SK-N-SH treated with all-trans-retinoic acid at 6 μM for 48 hours (cell line): ENCODE measurements around the gene TSC1.

Experiments
- ATAC-seq: fragments of 200-7000 bp; cut with Tn5 transposase; 3 replicates; pipeline ENCODE4 v1.9.1; 2020; ENCODE audit warnings: mild to moderate bottlenecking, moderate library complexity
- ARNTL ChIP-seq: fragments of 450-650 bp; formaldehyde crosslinking; IDR thresholded peaks from 2 replicates; pipeline ENCODE4 v1.5.0; 2020; ENCODE audit warnings: low read depth, mild to moderate bottlenecking, moderate library complexity, borderline replicate concordance
- BACH2 ChIP-seq: fragments of 250-450 bp; sonication (Bioruptor Pico); IDR thresholded peaks from 2 replicates; pipeline ENCODE4 v1.9.0; 2021; ENCODE audit warnings: mild to moderate bottlenecking, borderline replicate concordance
- CSDC2 ChIP-seq: fragments of 250-450 bp; sonication (Bioruptor Pico); IDR thresholded peaks from 2 replicates; pipeline ENCODE4 v1.5.0; 2020; ENCODE audit warnings: mild to moderate bottlenecking, moderate library complexity
- ESRRG ChIP-seq: fragments of 250-450 bp; sonication (Bioruptor Pico); IDR thresholded peaks from 2 replicates; pipeline ENCODE4 v1.6.1; 2021; ENCODE audit warnings: mild to moderate bottlenecking
- GLIS3 ChIP-seq: fragments of 250-450 bp; sonication (Bioruptor Pico); IDR thresholded peaks from 2 replicates; pipeline ENCODE4 v1.5.0; 2020; ENCODE audit warnings: mild to moderate bottlenecking, moderate library complexity
- ISL1 ChIP-seq: fragments of 250-450 bp; sonication (Bioruptor Pico); IDR thresholded peaks from 2 replicates; pipeline ENCODE4 v2.1.2; 2022; ENCODE audit warnings: mild to moderate bottlenecking, moderate library complexity
- PATZ1 ChIP-seq: fragments of 250-450 bp; sonication (Bioruptor Pico); IDR thresholded peaks from 2 replicates; pipeline ENCODE4 v1.8.0; 2020; ENCODE audit warnings: mild to moderate bottlenecking, moderate library complexity, borderline replicate concordance
- PPARA ChIP-seq: fragments of 250-450 bp; sonication (Bioruptor Pico); IDR thresholded peaks from 2 replicates; pipeline ENCODE4 v1.5.0; 2020; ENCODE audit warnings: mild to moderate bottlenecking, borderline replicate concordance
- RARB ChIP-seq: fragments of 250-450 bp; sonication (Bioruptor Pico); IDR thresholded peaks from 2 replicates; pipeline ENCODE4 v1.8.0; 2021; ENCODE audit warnings: mild to moderate bottlenecking, moderate library complexity
- SNAI2 ChIP-seq: fragments of 250-450 bp; sonication (Bioruptor Pico); IDR thresholded peaks from 2 replicates; pipeline ENCODE4 v1.5.0; 2020; ENCODE audit warnings: mild to moderate bottlenecking, moderate library complexity
- TCF4 ChIP-seq: fragments of 250-450 bp; sonication (Bioruptor Pico); IDR thresholded peaks from 2 replicates; pipeline ENCODE4 v1.8.0; 2021; ENCODE audit warnings: mild to moderate bottlenecking, moderate library complexity, borderline replicate concordance
- TOX ChIP-seq: fragments of 250-450 bp; sonication (Bioruptor Pico); IDR thresholded peaks from 2 replicates; pipeline ENCODE4 v1.8.0; 2021; ENCODE audit warnings: mild to moderate bottlenecking, moderate library complexity, borderline replicate concordance
- TSHZ2 ChIP-seq: fragments of 250-450 bp; sonication (Bioruptor Pico); IDR thresholded peaks from 2 replicates; pipeline ENCODE4 v1.5.0; 2020; ENCODE audit warnings: mild to moderate bottlenecking, moderate library complexity
- ZC3H10 ChIP-seq: fragments of 250-450 bp; sonication (Bioruptor Pico); IDR thresholded peaks from 2 replicates; pipeline ENCODE4 v1.5.1; 2021; ENCODE audit warnings: mild to moderate bottlenecking, moderate library complexity
- ZFP3 ChIP-seq: fragments of 250-450 bp; sonication (Bioruptor Pico); IDR thresholded peaks from 2 replicates; pipeline ENCODE4 v1.5.0; 2020; ENCODE audit warnings: mild to moderate bottlenecking, moderate library complexity
- ZFP30 ChIP-seq: fragments of 450-650 bp; formaldehyde crosslinking; IDR thresholded peaks from 2 replicates; pipeline ENCODE4 v1.5.0; 2022; ENCODE audit warnings: mild to moderate bottlenecking, moderate library complexity
- ZNF565 ChIP-seq: fragments of 450-650 bp; formaldehyde crosslinking; conservative IDR thresholded peaks from 2 replicates; pipeline ENCODE4 v1.5.0; 2020; ENCODE audit warnings: low read depth, mild to moderate bottlenecking, moderate library complexity
- ZNF70 ChIP-seq: fragments of 450-650 bp; formaldehyde crosslinking; IDR thresholded peaks from 2 replicates; pipeline ENCODE4 v1.5.0; 2020; ENCODE audit warnings: mild to moderate bottlenecking, moderate library complexity
- ZNF8 ChIP-seq: fragments of 450-650 bp; formaldehyde crosslinking; IDR thresholded peaks from 2 replicates; pipeline ENCODE4 v1.5.0; 2020; ENCODE audit warnings: mild to moderate bottlenecking, moderate library complexity
- TF ChIP-seq, protein P1 (sequence below): fragments of 250-450 bp; sonication (Bioruptor Pico); IDR thresholded peaks from 2 replicates; pipeline ENCODE4 v1.8.0; 2021; ENCODE audit warnings: low read depth, mild to moderate bottlenecking, moderate library complexity, borderline replicate concordance
- TF ChIP-seq, protein P2 (sequence below): fragments of 250-450 bp; sonication (Bioruptor Pico); IDR thresholded peaks from 2 replicates; pipeline ENCODE4 v1.5.1; 2021; ENCODE audit warnings: mild to moderate bottlenecking, moderate library complexity
- TF ChIP-seq, protein P3 (sequence below): fragments of 250-450 bp; sonication (Bioruptor Pico); IDR thresholded peaks from 2 replicates; pipeline ENCODE4 v1.5.1; 2020; ENCODE audit warnings: low read depth, mild to moderate bottlenecking, moderate library complexity

The TSC1 gene

GRCh38 chr9:132877458-132877823 lies 67.0 kb downstream of the TSC1 start (continued):
- TF ChIP-seq, protein P1, sequence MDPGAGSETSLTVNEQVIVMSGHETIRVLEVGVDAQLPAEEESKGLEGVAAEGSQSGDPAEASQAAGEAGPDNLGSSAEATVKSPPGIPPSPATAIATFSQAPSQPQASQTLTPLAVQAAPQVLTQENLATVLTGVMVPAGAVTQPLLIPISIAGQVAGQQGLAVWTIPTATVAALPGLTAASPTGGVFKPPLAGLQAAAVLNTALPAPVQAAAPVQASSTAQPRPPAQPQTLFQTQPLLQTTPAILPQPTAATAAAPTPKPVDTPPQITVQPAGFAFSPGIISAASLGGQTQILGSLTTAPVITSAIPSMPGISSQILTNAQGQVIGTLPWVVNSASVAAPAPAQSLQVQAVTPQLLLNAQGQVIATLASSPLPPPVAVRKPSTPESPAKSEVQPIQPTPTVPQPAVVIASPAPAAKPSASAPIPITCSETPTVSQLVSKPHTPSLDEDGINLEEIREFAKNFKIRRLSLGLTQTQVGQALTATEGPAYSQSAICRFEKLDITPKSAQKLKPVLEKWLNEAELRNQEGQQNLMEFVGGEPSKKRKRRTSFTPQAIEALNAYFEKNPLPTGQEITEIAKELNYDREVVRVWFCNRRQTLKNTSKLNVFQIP = no peak
- TF ChIP-seq SNAI2 (no peak), BACH2 (CRISPR knock-in tag) (no peak), TOX (CRISPR knock-in tag) (no peak), ZC3H10 (CRISPR knock-in tag) (no peak), ZNF8 (CRISPR knock-in tag) (no peak), ESRRG (CRISPR knock-in tag) (no peak), RARB (CRISPR knock-in tag) (no peak), PATZ1 (CRISPR knock-in tag) (no peak), ZFP3 (CRISPR knock-in tag) (no peak), ZNF70 (CRISPR knock-in tag) (no peak)
- TF ChIP-seq, protein P2, sequence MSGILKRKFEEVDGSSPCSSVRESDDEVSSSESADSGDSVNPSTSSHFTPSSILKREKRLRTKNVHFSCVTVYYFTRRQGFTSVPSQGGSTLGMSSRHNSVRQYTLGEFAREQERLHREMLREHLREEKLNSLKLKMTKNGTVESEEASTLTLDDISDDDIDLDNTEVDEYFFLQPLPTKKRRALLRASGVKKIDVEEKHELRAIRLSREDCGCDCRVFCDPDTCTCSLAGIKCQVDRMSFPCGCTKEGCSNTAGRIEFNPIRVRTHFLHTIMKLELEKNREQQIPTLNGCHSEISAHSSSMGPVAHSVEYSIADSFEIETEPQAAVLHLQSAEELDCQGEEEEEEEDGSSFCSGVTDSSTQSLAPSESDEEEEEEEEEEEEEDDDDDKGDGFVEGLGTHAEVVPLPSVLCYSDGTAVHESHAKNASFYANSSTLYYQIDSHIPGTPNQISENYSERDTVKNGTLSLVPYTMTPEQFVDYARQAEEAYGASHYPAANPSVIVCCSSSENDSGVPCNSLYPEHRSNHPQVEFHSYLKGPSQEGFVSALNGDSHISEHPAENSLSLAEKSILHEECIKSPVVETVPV (CRISPR knock-in tag) = no peak

GRCh38 chr9:132876849-132877248 lies 67.6 kb downstream of the TSC1 start:
- no peak for ATAC-seq

GRCh38 chr9:132875159-132875558 lies 69.3 kb downstream of the TSC1 start:
- no peak for ATAC-seq
- TF ChIP-seq TSHZ2 (CRISPR knock-in tag) (no peak), ZC3H10 (CRISPR knock-in tag) (no peak), ZFP3 (CRISPR knock-in tag) (no peak), PPARA (CRISPR knock-in tag) (no peak), TOX (CRISPR knock-in tag) (no peak), ARNTL (CRISPR knock-in tag) (no peak), ZNF565 (CRISPR knock-in tag) (no peak), ZNF8 (CRISPR knock-in tag) (no peak), ISL1 (CRISPR knock-in tag) (no peak), ESRRG (CRISPR knock-in tag) (no peak), SNAI2 (no peak), ZFP30 (no peak), GLIS3 (CRISPR knock-in tag) (no peak), CSDC2 (CRISPR knock-in tag) (no peak), RARB (CRISPR knock-in tag) (no peak), TCF4 (CRISPR knock-in tag) (no peak), PATZ1 (CRISPR knock-in tag) (no peak)
- TF ChIP-seq, protein P3, sequence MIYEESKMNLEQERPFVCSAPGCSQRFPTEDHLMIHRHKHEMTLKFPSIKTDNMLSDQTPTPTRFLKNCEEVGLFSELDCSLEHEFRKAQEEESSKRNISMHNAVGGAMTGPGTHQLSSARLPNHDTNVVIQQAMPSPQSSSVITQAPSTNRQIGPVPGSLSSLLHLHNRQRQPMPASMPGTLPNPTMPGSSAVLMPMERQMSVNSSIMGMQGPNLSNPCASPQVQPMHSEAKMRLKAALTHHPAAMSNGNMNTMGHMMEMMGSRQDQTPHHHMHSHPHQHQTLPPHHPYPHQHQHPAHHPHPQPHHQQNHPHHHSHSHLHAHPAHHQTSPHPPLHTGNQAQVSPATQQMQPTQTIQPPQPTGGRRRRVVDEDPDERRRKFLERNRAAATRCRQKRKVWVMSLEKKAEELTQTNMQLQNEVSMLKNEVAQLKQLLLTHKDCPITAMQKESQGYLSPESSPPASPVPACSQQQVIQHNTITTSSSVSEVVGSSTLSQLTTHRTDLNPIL = no peak
- TF ChIP-seq, protein P1 = no peak
- TF ChIP-seq, protein P2 (CRISPR knock-in tag) = no peak

More at GRCh38 chr9:132876849-132877248, 67.6 kb downstream of the TSC1 start:
- no peak for TF ChIP-seq ZNF8 (CRISPR knock-in tag)
